Measurements from ENCODE around the gene ELOVL5.

Gene ELOVL5

GRCh38 chr6:53251033-53251672 lies 97.6 kb downstream of the ELOVL5 start:
- Histone ChIP-seq H3K4me3 (ENCODE audit: low read length) (no peak overlapping the region), H3K27ac (ENCODE audit: low read depth, low read length) (no peak overlapping the region), H3K4me1 (ENCODE audit: control insufficient read depth, insufficient read depth, low read length) (no peaks in the 10 kb centered on the region), H3K9ac (ENCODE audit: low read length) (no peak overlapping the region), H3K27me3 (ENCODE audit: control insufficient read depth, insufficient read depth, low read length) (no peaks in the 10 kb centered on the region), H3K36me3 (ENCODE audit: control insufficient read depth, insufficient read depth, low read length) (no peaks in the 10 kb centered on the region)

GRCh38 chr6:53250176-53251032 lies 98.3 kb downstream of the ELOVL5 start:
- Histone ChIP-seq H3K27me3 (ENCODE audit: control insufficient read depth, insufficient read depth, low read length) (no peaks in the 10 kb centered on the region), H3K27ac (ENCODE audit: low read depth, low read length) (no peak overlapping the region)

GRCh38 chr6:53246924-53247323 lies 101.8 kb downstream of the ELOVL5 start:
- Histone ChIP-seq H3K27ac (ENCODE audit: low read depth, low read length) (no peak overlapping the region), H3K4me1 (ENCODE audit: control insufficient read depth, insufficient read depth, low read length) (no peaks in the 10 kb centered on the region), H3K27me3 (ENCODE audit: control insufficient read depth, insufficient read depth, low read length) (no peaks in the 10 kb centered on the region), H3K4me3 (ENCODE audit: low read length) (no peak overlapping the region), H3K36me3 (ENCODE audit: control insufficient read depth, insufficient read depth, low read length) (no peaks in the 10 kb centered on the region), H3K9ac (ENCODE audit: low read length) (no peak overlapping the region)

More at GRCh38 chr6:53250176-53251032, 98.3 kb downstream of the ELOVL5 start:
- Histone ChIP-seq H3K4me1 (ENCODE audit: control insufficient read depth, insufficient read depth, low read length) (no peaks in the 10 kb centered on the region), H3K9ac (ENCODE audit: low read length) (no peak overlapping the region), H3K36me3 (ENCODE audit: control insufficient read depth, insufficient read depth, low read length) (no peaks in the 10 kb centered on the region), H3K4me3 (ENCODE audit: low read length) (no peak overlapping the region)

GRCh38 chr6:53244958-53245357 lies 103.8 kb downstream of the ELOVL5 start:
- Histone ChIP-seq H3K4me1 (ENCODE audit: control insufficient read depth, insufficient read depth, low read length) (no peaks in the 10 kb centered on the region), H3K9ac (ENCODE audit: low read length) (no peak overlapping the region), H3K27me3 (ENCODE audit: control insufficient read depth, insufficient read depth, low read length) (no peaks in the 10 kb centered on the region), H3K27ac (ENCODE audit: low read depth, low read length) (no peak overlapping the region), H3K36me3 (ENCODE audit: control insufficient read depth, insufficient read depth, low read length) (no peaks in the 10 kb centered on the region), H3K4me3 (ENCODE audit: low read length) (no peak overlapping the region)

- no peaks in the 10 kb centered on the region for H3K4me1 ChIP-seq (ENCODE audit: control insufficient read depth, insufficient read depth, low read length)
- no peak overlapping the region for H3K27ac ChIP-seq (ENCODE audit: low read depth, low read length)
- no peak overlapping the region for H3K4me3 ChIP-seq (ENCODE audit: low read length)
- no peaks in the 10 kb centered on the region for H3K36me3 ChIP-seq (ENCODE audit: control insufficient read depth, insufficient read depth, low read length)
- no peaks in the 10 kb centered on the region for H3K27me3 ChIP-seq (ENCODE audit: control insufficient read depth, insufficient read depth, low read length)
- H3K9ac ChIP-seq (ENCODE audit: low read length), result no peak overlapping the region
Measured at GRCh38 chr6:53244399-53244931, 104.3 kb downstream of the ELOVL5 start.

GRCh38 chr6:53241938-53242337 lies 106.8 kb downstream of the ELOVL5 start:
- H3K27ac ChIP-seq (ENCODE audit: low read depth, low read length), result no peak overlapping the region
- no peaks in the 10 kb centered on the region for H3K36me3 ChIP-seq (ENCODE audit: control insufficient read depth, insufficient read depth, low read length)
- no peaks in the 10 kb centered on the region for H3K4me1 ChIP-seq (ENCODE audit: control insufficient read depth, insufficient read depth, low read length)
- no peak overlapping the region for H3K9ac ChIP-seq (ENCODE audit: low read length)
- no peak overlapping the region for H3K4me3 ChIP-seq (ENCODE audit: low read length)
- no peaks in the 10 kb centered on the region for H3K27me3 ChIP-seq (ENCODE audit: control insufficient read depth, insufficient read depth, low read length)

- no peak overlapping the region for H3K9ac ChIP-seq (ENCODE audit: low read length)
- no peak overlapping the region for H3K27ac ChIP-seq (ENCODE audit: low read depth, low read length)
- H3K27me3 ChIP-seq (ENCODE audit: control insufficient read depth, insufficient read depth, low read length), result no peaks in the 10 kb centered on the region
- H3K4me3 ChIP-seq (ENCODE audit: low read length), result no peak overlapping the region
- no peaks in the 10 kb centered on the region for H3K4me1 ChIP-seq (ENCODE audit: control insufficient read depth, insufficient read depth, low read length)
- no peaks in the 10 kb centered on the region for H3K36me3 ChIP-seq (ENCODE audit: control insufficient read depth, insufficient read depth, low read length)
Measured at GRCh38 chr6:53240761-53241160, 108.0 kb downstream of the ELOVL5 start.

- H3K27ac ChIP-seq (ENCODE audit: low read depth, low read length), result no peak overlapping the region
- H3K9ac ChIP-seq (ENCODE audit: low read length), result no peak overlapping the region
- no peaks in the 10 kb centered on the region for H3K36me3 ChIP-seq (ENCODE audit: control insufficient read depth, insufficient read depth, low read length)
- no peak overlapping the region for H3K4me3 ChIP-seq (ENCODE audit: low read length)
- H3K4me1 ChIP-seq (ENCODE audit: control insufficient read depth, insufficient read depth, low read length), result no peaks in the 10 kb centered on the region
- no peaks in the 10 kb centered on the region for H3K27me3 ChIP-seq (ENCODE audit: control insufficient read depth, insufficient read depth, low read length)
Measured at GRCh38 chr6:53240139-53240538, 108.6 kb downstream of the ELOVL5 start.

- Histone ChIP-seq H3K27me3 (ENCODE audit: control insufficient read depth, insufficient read depth, low read length) (no peaks in the 10 kb centered on the region), H3K36me3 (ENCODE audit: control insufficient read depth, insufficient read depth, low read length) (no peaks in the 10 kb centered on the region), H3K9ac (ENCODE audit: low read length) (no peak overlapping the region), H3K4me1 (ENCODE audit: control insufficient read depth, insufficient read depth, low read length) (no peaks in the 10 kb centered on the region), H3K4me3 (ENCODE audit: low read length) (no peak overlapping the region), H3K27ac (ENCODE audit: low read depth, low read length) (no peak overlapping the region)
Measured at GRCh38 chr6:53239526-53239925, 109.2 kb downstream of the ELOVL5 start.

GRCh38 chr6:53238311-53238710 lies 110.4 kb downstream of the ELOVL5 start:
- Histone ChIP-seq H3K27ac (ENCODE audit: low read depth, low read length) (no peak overlapping the region), H3K4me3 (ENCODE audit: low read length) (no peak overlapping the region), H3K9ac (ENCODE audit: low read length) (no peak overlapping the region), H3K4me1 (ENCODE audit: control insufficient read depth, insufficient read depth, low read length) (no peaks in the 10 kb centered on the region), H3K27me3 (ENCODE audit: control insufficient read depth, insufficient read depth, low read length) (no peaks in the 10 kb centered on the region), H3K36me3 (ENCODE audit: control insufficient read depth, insufficient read depth, low read length) (no peaks in the 10 kb centered on the region)

- Histone ChIP-seq H3K27ac (ENCODE audit: low read depth, low read length) (no peak overlapping the region), H3K4me3 (ENCODE audit: low read length) (no peak overlapping the region), H3K27me3 (ENCODE audit: control insufficient read depth, insufficient read depth, low read length) (no peaks in the 10 kb centered on the region), H3K4me1 (ENCODE audit: control insufficient read depth, insufficient read depth, low read length) (no peaks in the 10 kb centered on the region), H3K9ac (ENCODE audit: low read length) (no peak overlapping the region), H3K36me3 (ENCODE audit: control insufficient read depth, insufficient read depth, low read length) (no peaks in the 10 kb centered on the region)
Measured at GRCh38 chr6:53236241-53236640, 112.5 kb downstream of the ELOVL5 start.

GRCh38 chr6:53235508-53235907 lies 113.2 kb downstream of the ELOVL5 start:
- Histone ChIP-seq H3K9ac (ENCODE audit: low read length) (no peak overlapping the region), H3K36me3 (ENCODE audit: control insufficient read depth, insufficient read depth, low read length) (no peaks in the 10 kb centered on the region), H3K27me3 (ENCODE audit: control insufficient read depth, insufficient read depth, low read length) (no peaks in the 10 kb centered on the region), H3K27ac (ENCODE audit: low read depth, low read length) (no peak overlapping the region), H3K4me3 (ENCODE audit: low read length) (no peak overlapping the region), H3K4me1 (ENCODE audit: control insufficient read depth, insufficient read depth, low read length) (no peaks in the 10 kb centered on the region)
